GM12878 (cell line): ENCODE measurements around the gene UBQLN4. TPM values are rescaled to one million over a fixed set of nuclear protein-coding genes. Genes with fewer than 3 reads are reported as not detected.
A peak's percentile ranks its signal among the peaks of the same experiment; 100 is the strongest.

Source experiments
- ATF2 ChIP-seq: IDR thresholded peaks from 2 replicates; pipeline ENCODE4 v1.6.1; 2012; ENCODE audit warnings: low read length, inconsistent platforms
- CHD2 ChIP-seq: IDR thresholded peaks from 2 replicates; pipeline ENCODE4 v1.6.1; 2011; ENCODE audit warnings: low read depth, low read length, improper control_type of control experiment, borderline replicate concordance
- ELK1 ChIP-seq: IDR thresholded peaks from 2 replicates; pipeline ENCODE4 v1.6.1; 2012; ENCODE audit warnings: low read depth, low read length, improper control_type of control experiment
- EP300 ChIP-seq, 2 experiments: fragments of 150-350 bp in 1 of 2; IDR thresholded peaks; 2 replicates each; pipeline ENCODE4 v1.6.1; 2011 to 2012; ENCODE audit warnings: low read depth in 2 of 2, low read length in 2 of 2, borderline replicate concordance in 1 of 2, improper control_type of control experiment in 1 of 2, inconsistent platforms in 1 of 2; ENCODE audit not compliant: control insufficient read depth in 1 of 2
- HCFC1 ChIP-seq: fragments of 150-350 bp; IDR thresholded peaks from 2 replicates; pipeline ENCODE4 v1.6.1; 2014; ENCODE audit warnings: low read length
- HDAC6 ChIP-seq: fragments of 200-600 bp; sonication (generic); IDR thresholded peaks from one replicate; pipeline ENCODE4 v1.8.0; 2017; ENCODE audit warnings: antibody characterized with exemption; ENCODE audit not compliant: unreplicated experiment
- KLF5 ChIP-seq: fragments of 450-650 bp; IDR thresholded peaks from 2 replicates; pipeline ENCODE4 v1.6.1; 2014; ENCODE audit warnings: mild to moderate bottlenecking; ENCODE audit not compliant: partially characterized antibody
- MLLT1 ChIP-seq: fragments of 450-650 bp; IDR thresholded peaks from 2 replicates; pipeline ENCODE4 v1.6.1; 2016; ENCODE audit warnings: mild to moderate bottlenecking
- NFYA ChIP-seq: IDR thresholded peaks from 2 replicates; pipeline ENCODE4 v1.6.1; 2011; ENCODE audit warnings: low read depth, mild to moderate bottlenecking, low read length, improper control_type of control experiment, borderline replicate concordance
- PKNOX1 ChIP-seq: fragments of 450-650 bp; IDR thresholded peaks from 2 replicates; pipeline ENCODE4 v1.6.1; 2016; ENCODE audit warnings: mild to moderate bottlenecking
- PML ChIP-seq: IDR thresholded peaks from 2 replicates; pipeline ENCODE4 v1.6.1; 2012; ENCODE audit warnings: low read length, inconsistent platforms
- POLR2AphosphoS5 ChIP-seq: IDR thresholded peaks from 2 replicates; pipeline ENCODE4 v1.6.1; 2011; ENCODE audit warnings: mild to moderate bottlenecking, low read length, inconsistent platforms
- RAD51 ChIP-seq: fragments of 450-650 bp; IDR thresholded peaks from 2 replicates; pipeline ENCODE4 v1.6.1; 2016; ENCODE audit warnings: moderate library complexity, mild to moderate bottlenecking, inconsistent platforms
- RCOR1 ChIP-seq: conservative IDR thresholded peaks from 2 replicates; pipeline ENCODE4 v1.6.1; 2012; ENCODE audit warnings: low read depth, low read length, improper control_type of control experiment
- RELA ChIP-seq: fragments of 450-650 bp; IDR thresholded peaks from 2 replicates; pipeline ENCODE4 v1.8.0; 2014; ENCODE audit warnings: borderline replicate concordance; ENCODE audit not compliant: partially characterized antibody
- RUNX3 ChIP-seq: IDR thresholded peaks from 2 replicates; pipeline ENCODE4 v1.6.1; 2012; ENCODE audit warnings: low read length, inconsistent platforms
- polyA plus RNA-seq, 11 experiments: library from polyadenylated mRNA; depleted of rRNA in 4 of 11; unstranded in 6 of 11; stranded (reverse) in 5 of 11; fragments of >200 nt; fragmentation: Nextera tagmentation in 4 of 11; fragmentation: Illumina TruSeq in 1 of 11; extraction: Ambion mirVana in 4 of 11; extraction: Trizol in 1 of 11; gene quantifications; 1 replicate in 1 of 11; 2 replicates in 10 of 11; pipeline versions ENCODE4 v1.2.1 to v1.2.3, GENCODE V29; 2011 to 2016; ENCODE audit warnings: inconsistent platforms in 2 of 11, missing spikeins in 2 of 11, low read depth in 1 of 11
- total RNA-seq, 4 experiments: library from RNA; depleted of rRNA in 3 of 4; stranded (reverse); fragments of >200 nt in 3 of 4; fragmentation: Illumina TruSeq in 1 of 4; extraction: Trizol in 1 of 4; gene quantifications; 2 replicates each; pipeline versions ENCODE4 v1.2.1 to v1.2.3, GENCODE V29; 2013 to 2021
- TF ChIP-seq, protein P1 (sequence below): IDR thresholded peaks from 2 replicates; pipeline ENCODE4 v1.6.1; 2011; ENCODE audit warnings: borderline replicate concordance, low read depth, mild to moderate bottlenecking, moderate library complexity, low read length; ENCODE audit not compliant: insufficient read depth, poor library complexity, severe bottlenecking
- TF ChIP-seq, protein P2 (sequence below): fragments of 450-650 bp; IDR thresholded peaks from 2 replicates; pipeline ENCODE4 v1.6.1; 2016; ENCODE audit warnings: mild to moderate bottlenecking, moderate library complexity, borderline replicate concordance

The UBQLN4 gene
- total and polyA plus RNA-seq, 10 of the 15 experiments (the other 5 are each of a cell fraction or from before 2014, with no cell fraction given): 10.0 to 44.6 (median 19.7) TPM

DNA sequence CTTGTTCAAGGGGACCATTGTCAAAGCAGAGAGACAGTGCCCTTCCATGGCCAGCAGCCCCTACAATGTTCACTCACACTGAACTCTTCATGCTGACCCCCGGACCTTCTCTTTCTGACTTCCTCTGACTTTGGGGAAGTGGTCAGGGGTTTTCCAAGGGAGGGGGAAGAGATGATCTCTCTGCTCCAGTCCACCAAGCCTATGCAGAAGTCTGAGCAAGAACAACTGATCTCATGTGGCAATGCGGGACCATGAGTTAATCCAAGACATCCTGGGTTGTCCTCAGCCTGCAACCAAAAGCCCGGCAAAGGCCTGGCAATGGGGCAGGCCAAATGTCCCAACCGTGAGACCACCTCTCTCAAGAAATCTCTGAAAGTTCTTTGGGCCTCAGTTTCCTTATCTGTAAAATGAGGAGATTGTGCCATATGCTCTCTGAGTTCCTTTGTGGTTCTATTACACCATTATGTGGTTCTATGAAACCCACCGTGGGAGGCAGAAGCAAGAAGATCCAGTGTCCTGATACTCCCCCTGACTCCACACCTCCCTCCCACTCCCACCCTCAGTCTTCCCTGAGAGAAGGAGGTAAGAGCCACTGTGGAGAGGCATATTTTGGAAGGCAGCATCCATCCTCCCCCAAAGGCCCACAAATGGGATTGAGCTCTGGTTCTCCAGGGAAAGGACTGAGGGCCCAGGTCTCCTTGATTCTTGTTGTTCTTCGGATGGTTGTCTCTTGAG lies 63.4 kb downstream of the UBQLN4 start (continued):
- TF ChIP-seq MLLT1: no peak
- no peak for TF ChIP-seq ELK1
- TF ChIP-seq CHD2: no peak
- no peak for TF ChIP-seq EP300 (IDR thresholded peaks at IDR 0.05; ENCODE audit: borderline replicate concordance in 1 of 2, control insufficient read depth in 1 of 2, low read depth in 2 of 2, low read length in 2 of 2)
- no peak for TF ChIP-seq POLR2AphosphoS5
- TF ChIP-seq, protein P1, sequence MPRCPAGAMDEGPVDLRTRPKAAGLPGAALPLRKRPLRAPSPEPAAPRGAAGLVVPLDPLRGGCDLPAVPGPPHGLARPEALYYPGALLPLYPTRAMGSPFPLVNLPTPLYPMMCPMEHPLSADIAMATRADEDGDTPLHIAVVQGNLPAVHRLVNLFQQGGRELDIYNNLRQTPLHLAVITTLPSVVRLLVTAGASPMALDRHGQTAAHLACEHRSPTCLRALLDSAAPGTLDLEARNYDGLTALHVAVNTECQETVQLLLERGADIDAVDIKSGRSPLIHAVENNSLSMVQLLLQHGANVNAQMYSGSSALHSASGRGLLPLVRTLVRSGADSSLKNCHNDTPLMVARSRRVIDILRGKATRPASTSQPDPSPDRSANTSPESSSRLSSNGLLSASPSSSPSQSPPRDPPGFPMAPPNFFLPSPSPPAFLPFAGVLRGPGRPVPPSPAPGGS: no peak
- no peak for TF ChIP-seq NFYA
- no peak for TF ChIP-seq HDAC6
- no peak for TF ChIP-seq PML
- no peak for TF ChIP-seq HCFC1
- TF ChIP-seq RELA: no peak
- TF ChIP-seq KLF5: no peak
- no peak for TF ChIP-seq RCOR1
- TF ChIP-seq ATF2: no peak
- TF ChIP-seq, protein P2, sequence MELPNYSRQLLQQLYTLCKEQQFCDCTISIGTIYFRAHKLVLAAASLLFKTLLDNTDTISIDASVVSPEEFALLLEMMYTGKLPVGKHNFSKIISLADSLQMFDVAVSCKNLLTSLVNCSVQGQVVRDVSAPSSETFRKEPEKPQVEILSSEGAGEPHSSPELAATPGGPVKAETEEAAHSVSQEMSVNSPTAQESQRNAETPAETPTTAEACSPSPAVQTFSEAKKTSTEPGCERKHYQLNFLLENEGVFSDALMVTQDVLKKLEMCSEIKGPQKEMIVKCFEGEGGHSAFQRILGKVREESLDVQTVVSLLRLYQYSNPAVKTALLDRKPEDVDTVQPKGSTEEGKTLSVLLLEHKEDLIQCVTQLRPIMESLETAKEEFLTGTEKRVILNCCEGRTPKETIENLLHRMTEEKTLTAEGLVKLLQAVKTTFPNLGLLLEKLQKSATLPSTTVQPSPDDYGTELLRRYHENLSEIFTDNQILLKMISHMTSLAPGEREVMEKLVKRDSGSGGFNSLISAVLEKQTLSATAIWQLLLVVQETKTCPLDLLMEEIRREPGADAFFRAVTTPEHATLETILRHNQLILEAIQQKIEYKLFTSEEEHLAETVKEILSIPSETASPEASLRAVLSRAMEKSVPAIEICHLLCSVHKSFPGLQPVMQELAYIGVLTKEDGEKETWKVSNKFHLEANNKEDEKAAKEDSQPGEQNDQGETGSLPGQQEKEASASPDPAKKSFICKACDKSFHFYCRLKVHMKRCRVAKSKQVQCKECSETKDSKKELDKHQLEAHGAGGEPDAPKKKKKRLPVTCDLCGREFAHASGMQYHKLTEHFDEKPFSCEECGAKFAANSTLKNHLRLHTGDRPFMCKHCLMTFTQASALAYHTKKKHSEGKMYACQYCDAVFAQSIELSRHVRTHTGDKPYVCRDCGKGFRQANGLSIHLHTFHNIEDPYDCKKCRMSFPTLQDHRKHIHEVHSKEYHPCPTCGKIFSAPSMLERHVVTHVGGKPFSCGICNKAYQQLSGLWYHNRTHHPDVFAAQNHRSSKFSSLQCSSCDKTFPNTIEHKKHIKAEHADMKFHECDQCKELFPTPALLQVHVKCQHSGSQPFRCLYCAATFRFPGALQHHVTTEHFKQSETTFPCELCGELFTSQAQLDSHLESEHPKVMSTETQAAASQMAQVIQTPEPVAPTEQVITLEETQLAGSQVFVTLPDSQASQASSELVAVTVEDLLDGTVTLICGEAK: no peak
- no peak for TF ChIP-seq PKNOX1
- no peak for TF ChIP-seq RAD51
- TF ChIP-seq RUNX3: peak; percentile 62
